ENCODE measurements around the gene CD180.

DNA sequence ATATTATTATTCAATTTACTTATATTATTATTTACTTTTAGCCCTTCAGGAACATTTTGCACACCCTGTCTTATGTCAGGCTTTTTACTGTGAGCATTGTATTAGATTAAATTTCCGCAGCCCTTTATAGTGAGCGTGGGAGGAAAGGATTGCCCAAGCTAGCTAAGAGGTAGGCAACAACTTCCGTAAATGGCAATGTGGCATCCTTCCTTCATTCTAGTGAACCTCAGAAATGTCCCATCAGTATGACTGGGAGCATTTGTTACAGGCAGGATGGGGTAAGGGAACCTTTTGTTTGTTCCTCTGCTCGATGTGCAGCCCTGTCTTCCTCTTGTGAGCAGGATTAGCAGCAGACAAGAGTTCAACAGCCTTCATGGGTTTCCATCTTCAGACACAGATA lies 6.2 kb upstream of the CD180 start:
- TF ChIP-seq, protein P1, sequence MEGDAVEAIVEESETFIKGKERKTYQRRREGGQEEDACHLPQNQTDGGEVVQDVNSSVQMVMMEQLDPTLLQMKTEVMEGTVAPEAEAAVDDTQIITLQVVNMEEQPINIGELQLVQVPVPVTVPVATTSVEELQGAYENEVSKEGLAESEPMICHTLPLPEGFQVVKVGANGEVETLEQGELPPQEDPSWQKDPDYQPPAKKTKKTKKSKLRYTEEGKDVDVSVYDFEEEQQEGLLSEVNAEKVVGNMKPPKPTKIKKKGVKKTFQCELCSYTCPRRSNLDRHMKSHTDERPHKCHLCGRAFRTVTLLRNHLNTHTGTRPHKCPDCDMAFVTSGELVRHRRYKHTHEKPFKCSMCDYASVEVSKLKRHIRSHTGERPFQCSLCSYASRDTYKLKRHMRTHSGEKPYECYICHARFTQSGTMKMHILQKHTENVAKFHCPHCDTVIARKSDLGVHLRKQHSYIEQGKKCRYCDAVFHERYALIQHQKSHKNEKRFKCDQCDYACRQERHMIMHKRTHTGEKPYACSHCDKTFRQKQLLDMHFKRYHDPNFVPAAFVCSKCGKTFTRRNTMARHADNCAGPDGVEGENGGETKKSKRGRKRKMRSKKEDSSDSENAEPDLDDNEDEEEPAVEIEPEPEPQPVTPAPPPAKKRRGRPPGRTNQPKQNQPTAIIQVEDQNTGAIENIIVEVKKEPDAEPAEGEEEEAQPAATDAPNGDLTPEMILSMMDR (IDR thresholded peaks at IDR 0.05) = no peak
- TF ChIP-seq POLR2A (IDR thresholded peaks at IDR 0.05) = no peak
